ENCODE data around the gene TADA2A. TPM values are rescaled to one million over a fixed set of nuclear protein-coding genes. Genes with fewer than 3 reads are reported as not detected.
A peak's percentile ranks its signal among the peaks of the same experiment; 100 is the strongest.
"Not testable (repeated sequence)": the region's sequence is repeated elsewhere in the genome, so short reads cannot be mapped to it uniquely, and the experiment has no call there.

The TADA2A gene
- total RNA-seq, 1 experiment from 2014 or later = 26.7 TPM

DNA sequence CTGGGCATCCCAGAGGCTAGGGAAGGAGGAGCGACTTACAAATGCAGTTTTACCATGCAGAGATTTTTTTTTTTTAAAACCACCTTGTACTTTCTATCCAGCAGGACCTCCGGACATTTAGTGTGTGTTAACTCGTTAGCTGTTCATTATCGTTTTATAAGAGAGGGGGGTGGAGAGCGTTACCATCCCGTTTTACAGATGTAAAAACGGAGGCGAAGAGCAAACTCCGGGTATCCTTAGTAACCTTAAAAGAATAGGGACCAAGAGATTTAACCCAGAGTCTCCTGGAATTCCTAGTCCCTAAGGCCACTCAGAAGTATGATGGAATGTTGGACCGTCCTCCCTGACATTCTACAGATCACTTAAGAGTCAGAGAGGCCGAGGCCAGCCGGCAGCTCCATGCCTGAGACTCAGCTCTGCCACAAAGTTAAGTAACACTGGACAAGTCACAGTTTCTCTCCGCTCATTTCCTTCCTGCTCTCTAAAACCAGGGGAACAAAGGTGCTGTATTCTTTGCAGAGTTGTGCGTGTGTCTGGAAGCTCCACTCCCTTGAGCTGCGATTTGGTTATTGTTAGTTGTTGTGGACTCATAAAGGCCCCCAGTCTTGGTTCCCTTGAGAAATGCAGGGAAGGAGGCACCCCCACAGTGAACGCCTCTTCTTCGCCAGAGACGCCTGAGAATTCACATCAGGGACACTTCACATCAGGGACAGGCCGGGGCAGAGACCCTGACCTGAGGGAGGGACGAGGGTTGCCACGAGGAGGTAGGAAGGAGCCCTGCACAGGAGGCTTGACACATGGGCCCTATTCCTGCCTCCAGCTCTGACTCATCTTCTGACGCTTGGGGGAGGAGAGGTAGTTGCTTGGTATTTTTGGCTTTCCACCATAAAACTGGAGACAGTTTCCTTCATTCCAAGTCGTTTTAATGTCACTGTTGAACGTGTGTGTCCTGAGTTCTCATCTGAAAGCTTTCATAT lies 84.2 kb downstream of the TADA2A start:
- DNase-seq (ENCODE audit: low read depth) = peak; percentile 88

GRCh38 chr17:37492167-37492566 lies 85.5 kb downstream of the TADA2A start:
- DNase-seq (ENCODE audit: low read depth) = no peak

- DNase-seq (ENCODE audit: low read depth) = peak; percentile 54
Observed at GRCh38 chr17:37493249-37494027, 86.8 kb downstream of the TADA2A start.

- DNase-seq (ENCODE audit: low read depth) = no peak
Observed at GRCh38 chr17:37494401-37494831, 87.7 kb downstream of the TADA2A start.

- DNase-seq (ENCODE audit: low read depth) = no peak
Observed at GRCh38 chr17:37494971-37495370, 88.3 kb downstream of the TADA2A start.

DNA sequence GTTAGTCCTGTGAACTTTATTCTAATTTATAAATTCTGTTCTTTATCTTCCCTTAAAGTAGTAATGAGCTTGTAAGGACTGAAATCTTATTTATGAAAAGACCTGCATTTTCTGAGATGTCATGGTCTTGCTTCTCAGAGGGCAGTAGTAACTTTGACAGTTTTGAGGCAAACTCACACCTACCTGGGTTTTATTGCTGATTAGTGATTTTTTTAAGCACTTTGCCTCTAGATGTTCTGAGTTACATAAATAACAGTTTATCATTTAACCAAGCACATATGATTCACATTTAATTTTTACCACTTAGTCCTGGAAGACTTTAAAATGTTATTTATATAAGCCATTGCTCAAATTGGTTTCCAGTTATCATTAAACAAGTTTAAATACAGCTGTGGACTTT lies 93.7 kb downstream of the TADA2A start:
- no peak for DNase-seq (ENCODE audit: low read depth)

GRCh38 chr17:37502009-37502936 lies 95.6 kb downstream of the TADA2A start:
- DNase-seq (ENCODE audit: low read depth) = no peak

GRCh38 chr17:37503148-37503547 lies 96.5 kb downstream of the TADA2A start:
- no peak for DNase-seq (ENCODE audit: low read depth)

DNA sequence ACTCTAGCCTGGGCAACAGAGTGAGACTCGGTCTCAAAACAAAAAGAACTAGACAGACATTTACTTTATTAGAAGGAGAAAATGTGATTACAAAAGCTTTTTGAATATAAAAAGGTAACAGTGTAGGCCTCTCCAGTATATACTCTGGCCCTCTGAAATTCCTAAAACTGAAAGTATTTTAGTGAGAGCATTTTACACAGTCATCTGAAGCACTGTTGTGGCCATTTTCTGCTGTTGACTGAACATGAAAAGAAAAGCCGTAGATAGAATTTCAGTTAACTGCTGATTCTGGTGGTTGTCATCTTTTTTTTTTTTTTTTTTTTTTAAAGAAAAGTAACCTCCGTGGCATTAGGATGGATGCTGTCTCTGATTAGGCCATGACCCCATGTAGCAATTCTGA lies 98.6 kb downstream of the TADA2A start:
- no peak for DNase-seq (ENCODE audit: low read depth)

- DNase-seq (ENCODE audit: low read depth) = peak; percentile 51
Observed at GRCh38 chr17:37506678-37507077, 100.0 kb downstream of the TADA2A start.

GRCh38 chr17:37507111-37507510 lies 100.4 kb downstream of the TADA2A start:
- DNase-seq (ENCODE audit: low read depth) = no peak

DNA sequence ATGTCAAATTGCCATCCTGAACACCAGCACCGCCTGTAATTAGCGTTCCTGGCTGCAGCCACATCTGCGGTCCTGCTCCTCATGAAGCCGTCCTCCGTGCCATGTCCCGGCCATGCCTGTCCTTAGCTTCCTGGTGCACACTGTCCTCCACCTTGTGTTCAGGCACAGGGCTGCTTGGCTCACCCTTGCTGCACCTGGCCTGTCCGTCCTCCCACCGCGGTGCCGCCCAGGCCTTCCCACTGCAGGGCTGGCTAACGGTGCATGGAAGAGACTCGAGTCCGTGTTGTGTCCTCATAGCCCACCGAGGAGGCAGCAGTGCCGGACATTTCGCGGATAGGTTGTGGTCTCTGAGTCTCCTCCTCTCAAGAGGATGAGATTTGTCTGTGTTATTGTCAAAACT lies 103.4 kb downstream of the TADA2A start:
- DNase-seq (ENCODE audit: low read depth) = no peak

GRCh38 chr17:37511642-37512041 lies 105.0 kb downstream of the TADA2A start:
- not testable (repeated sequence) for DNase-seq (ENCODE audit: low read depth)

GRCh38 chr17:37512442-37513068 lies 105.9 kb downstream of the TADA2A start:
- no peak for DNase-seq (ENCODE audit: low read depth)

- no peak for DNase-seq (ENCODE audit: low read depth)
Observed at GRCh38 chr17:37513711-37514110, 107.0 kb downstream of the TADA2A start.

- DNase-seq (ENCODE audit: low read depth) = peak; percentile 26
Observed at GRCh38 chr17:37516127-37516571, 109.5 kb downstream of the TADA2A start.

GRCh38 chr17:37517881-37518280 lies 111.2 kb downstream of the TADA2A start:
- DNase-seq (ENCODE audit: low read depth) = no peak

GRCh38 chr17:37518826-37519225 lies 112.1 kb downstream of the TADA2A start:
- no peak for DNase-seq (ENCODE audit: low read depth)

GRCh38 chr17:37519251-37519985 lies 112.7 kb downstream of the TADA2A start:
- no peak for DNase-seq (ENCODE audit: low read depth)

DNA sequence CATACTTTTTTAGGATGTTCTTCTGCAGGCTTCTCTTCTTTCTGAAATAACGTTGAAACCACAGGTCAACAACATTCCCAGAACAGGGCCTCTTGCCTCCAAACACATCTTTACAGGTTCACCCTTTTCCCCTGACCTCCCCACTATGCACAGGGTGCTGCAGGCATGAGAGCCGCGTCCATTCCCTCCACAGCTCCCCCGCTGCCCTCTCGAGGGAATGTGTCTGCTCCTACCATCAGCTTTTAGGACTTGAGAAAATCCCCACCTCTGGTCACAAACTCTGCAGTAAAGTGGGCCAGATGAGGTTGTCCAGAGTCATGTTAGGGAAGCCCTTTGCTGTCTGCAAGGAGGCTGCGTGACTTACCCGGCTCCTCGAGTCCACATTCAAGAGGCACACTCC lies 113.5 kb downstream of the TADA2A start:
- no peak for DNase-seq (ENCODE audit: low read depth)
